Measurements from ENCODE around the gene EIF3J. TPM values are rescaled to one million over a fixed set of nuclear protein-coding genes. Genes with fewer than 3 reads are reported as not detected.
"Not testable (repeated sequence)": the region's sequence is repeated elsewhere in the genome, so short reads cannot be mapped to it uniquely, and the experiment has no call there.

Gene EIF3J
- total RNA-seq, 2 donors from 2014 or later = 64.5 to 80.5 TPM

DNA sequence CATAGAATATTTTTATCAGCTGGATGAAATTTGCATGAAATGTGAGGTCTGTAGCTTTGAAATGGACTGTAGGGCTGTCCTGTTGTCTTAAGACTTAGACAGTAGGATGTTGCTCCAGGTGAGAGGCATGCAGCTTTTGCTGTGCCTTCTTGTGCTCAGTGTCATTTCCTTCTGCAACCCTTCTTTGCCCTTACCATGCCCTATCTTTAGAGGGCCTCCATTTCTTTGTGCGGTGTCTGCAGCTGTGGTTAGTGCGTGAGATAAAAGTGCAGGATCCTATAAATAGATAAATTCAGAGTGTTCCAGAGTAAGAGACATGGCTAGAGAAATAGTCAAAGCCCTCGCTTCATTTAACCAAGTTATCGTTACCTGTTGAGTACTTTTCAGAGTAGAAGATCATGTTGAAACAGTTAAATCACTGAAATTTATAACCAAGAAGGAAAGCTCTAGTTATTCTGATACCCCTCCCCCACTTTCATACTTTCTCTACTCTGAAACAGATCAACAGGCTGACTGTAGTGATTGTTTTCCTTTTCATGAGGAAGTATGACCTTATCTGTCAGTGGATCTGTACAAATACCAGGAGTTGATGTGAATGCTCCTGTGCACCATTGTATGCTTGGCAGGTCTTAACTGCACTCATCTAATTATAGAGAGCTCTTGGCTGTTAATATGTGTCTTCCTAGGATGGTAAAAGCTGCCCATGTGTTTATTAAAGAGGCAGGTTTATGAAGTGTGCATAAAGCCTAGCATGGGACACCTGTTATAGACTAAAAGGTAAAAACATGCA, 18.2 kb downstream of the EIF3J start:
- Histone ChIP-seq H3K9ac (ENCODE audit: low read depth in 2 of 2, low read length in 2 of 2) (no peak overlapping the region), H3K36me3 (peaks cover 26% of the 10 kb centered on the region), H3K27ac (no peak overlapping the region), H3K27me3 (no peaks in the 10 kb centered on the region), H3K9me3 (no peaks in the 10 kb centered on the region), H3K4me3 (no peak overlapping the region), H3K4me1 (no peaks in the 10 kb centered on the region)
- DNase-seq = no peak
- TF ChIP-seq, protein P1, sequence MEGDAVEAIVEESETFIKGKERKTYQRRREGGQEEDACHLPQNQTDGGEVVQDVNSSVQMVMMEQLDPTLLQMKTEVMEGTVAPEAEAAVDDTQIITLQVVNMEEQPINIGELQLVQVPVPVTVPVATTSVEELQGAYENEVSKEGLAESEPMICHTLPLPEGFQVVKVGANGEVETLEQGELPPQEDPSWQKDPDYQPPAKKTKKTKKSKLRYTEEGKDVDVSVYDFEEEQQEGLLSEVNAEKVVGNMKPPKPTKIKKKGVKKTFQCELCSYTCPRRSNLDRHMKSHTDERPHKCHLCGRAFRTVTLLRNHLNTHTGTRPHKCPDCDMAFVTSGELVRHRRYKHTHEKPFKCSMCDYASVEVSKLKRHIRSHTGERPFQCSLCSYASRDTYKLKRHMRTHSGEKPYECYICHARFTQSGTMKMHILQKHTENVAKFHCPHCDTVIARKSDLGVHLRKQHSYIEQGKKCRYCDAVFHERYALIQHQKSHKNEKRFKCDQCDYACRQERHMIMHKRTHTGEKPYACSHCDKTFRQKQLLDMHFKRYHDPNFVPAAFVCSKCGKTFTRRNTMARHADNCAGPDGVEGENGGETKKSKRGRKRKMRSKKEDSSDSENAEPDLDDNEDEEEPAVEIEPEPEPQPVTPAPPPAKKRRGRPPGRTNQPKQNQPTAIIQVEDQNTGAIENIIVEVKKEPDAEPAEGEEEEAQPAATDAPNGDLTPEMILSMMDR (IDR thresholded peaks at IDR 0.05) = no peak
- intact Hi-C loops (cut with DNase I) = no loop called here

- H3K4me1 ChIP-seq; H3K9me3 ChIP-seq; H3K9ac ChIP-seq (ENCODE audit: low read depth in 2 of 2, low read length in 2 of 2); H3K27ac ChIP-seq; H3K4me3 ChIP-seq; H3K27me3 ChIP-seq; intact Hi-C loops (cut with DNase I); DNase-seq: not testable (repeated sequence)
- H3K36me3 ChIP-seq = peaks cover 52% of the 10 kb centered on the region
Observed at GRCh38 chr15:44560926-44561325, 24.0 kb downstream of the EIF3J start.

DNA sequence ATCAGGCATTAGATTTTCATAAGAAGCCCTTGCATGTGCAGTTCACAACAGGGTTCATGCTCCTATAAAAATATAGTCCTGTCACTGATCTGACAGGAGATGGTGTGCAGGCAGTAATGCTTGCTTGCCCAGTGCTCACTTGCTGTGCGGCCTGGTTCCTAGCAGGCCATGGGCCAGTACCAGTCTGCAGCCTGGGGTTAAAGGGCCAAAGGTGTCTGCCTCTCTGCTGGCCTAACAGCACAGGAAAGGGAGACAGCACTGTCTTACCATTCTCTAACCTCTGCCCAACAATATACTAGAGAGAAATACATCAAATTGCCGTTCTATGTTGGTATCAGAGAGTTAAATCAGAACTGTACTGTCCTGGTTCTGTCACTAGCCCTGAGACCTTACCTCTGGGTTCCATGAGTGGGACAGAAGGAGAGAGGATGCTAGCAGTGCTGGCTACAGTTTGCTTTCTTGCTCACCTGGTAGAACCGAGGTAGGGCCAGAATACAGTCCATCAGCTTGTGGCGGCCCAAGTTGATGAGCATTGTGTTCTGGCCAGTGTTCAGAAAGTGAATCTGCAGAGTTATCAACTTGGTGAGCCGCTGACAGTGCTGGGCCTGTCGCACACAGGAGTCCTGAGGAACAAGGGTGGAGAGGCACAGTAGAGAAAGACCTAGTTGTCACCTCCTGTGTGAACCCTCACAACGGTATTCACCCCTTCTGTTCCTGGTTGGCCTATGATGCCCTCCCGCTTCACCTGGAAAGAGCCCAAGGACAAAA, 28.6 kb downstream of the EIF3J start:
- intact Hi-C loops (cut with DNase I) = no loop called here
- Histone ChIP-seq H3K4me1 (no peaks in the 10 kb centered on the region), H3K9me3 (no peaks in the 10 kb centered on the region), H3K27ac (no peak overlapping the region), H3K4me3 (no peak overlapping the region), H3K27me3 (no peaks in the 10 kb centered on the region), H3K36me3 (peaks cover 46% of the 10 kb centered on the region), H3K9ac (ENCODE audit: low read depth in 2 of 2, low read length in 2 of 2) (no peak overlapping the region)
- TF ChIP-seq, protein P1 (IDR thresholded peaks at IDR 0.05) = no peak
- DNase-seq = no peak

DNA sequence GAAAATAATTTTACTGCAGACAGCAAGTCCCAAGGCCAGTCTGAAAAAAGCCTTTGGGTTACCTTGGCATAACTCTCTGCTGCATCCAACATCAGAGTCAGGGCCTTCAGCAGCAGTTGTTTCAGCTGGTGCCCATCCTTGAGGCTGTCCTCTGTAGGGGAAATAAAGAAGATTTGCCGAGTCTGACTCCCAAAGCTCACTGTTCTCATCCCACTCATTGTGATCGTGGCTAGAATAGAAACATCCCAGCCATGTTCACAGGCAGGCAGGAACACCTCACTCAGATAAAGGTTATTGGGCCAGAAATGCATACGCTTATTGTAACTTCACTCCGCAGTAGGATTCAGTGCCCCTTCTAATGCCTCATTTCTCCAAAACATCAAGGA, 29.2 kb downstream of the EIF3J start:
- H3K9ac ChIP-seq (ENCODE audit: low read depth in 2 of 2, low read length in 2 of 2) = no peak overlapping the region
- H3K27ac ChIP-seq = no peak overlapping the region
- intact Hi-C loops (cut with DNase I) = no loop called here
- H3K4me3 ChIP-seq = no peak overlapping the region
- peaks cover 43% of the 10 kb centered on the region for H3K36me3 ChIP-seq
- no peak for DNase-seq
- TF ChIP-seq, protein P1 (IDR thresholded peaks at IDR 0.05) = no peak
- H3K4me1 ChIP-seq = no peaks in the 10 kb centered on the region
- no peaks in the 10 kb centered on the region for H3K27me3 ChIP-seq
- no peaks in the 10 kb centered on the region for H3K9me3 ChIP-seq

DNA sequence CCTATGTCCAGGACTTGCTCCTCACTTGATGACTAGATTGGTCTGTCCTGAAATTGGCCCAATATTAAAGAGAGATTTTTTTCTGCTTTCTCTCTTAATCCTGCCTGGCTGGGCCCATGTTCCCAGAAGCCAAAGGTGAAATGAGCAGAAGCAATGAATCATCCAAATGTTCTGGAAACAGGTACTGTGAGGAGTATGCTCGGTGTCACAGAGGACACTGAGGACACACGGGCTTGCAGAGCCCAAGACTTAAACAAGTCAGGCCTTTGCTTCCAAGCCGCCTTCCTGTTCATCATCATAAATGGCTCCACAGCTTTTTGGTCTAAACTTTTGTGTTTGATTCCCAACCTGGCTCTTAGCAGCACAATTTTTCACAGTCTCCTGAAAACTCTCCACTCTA, 31.4 kb downstream of the EIF3J start:
- H3K9ac ChIP-seq (ENCODE audit: low read depth in 2 of 2, low read length in 2 of 2) = no peak overlapping the region
- peaks cover 33% of the 10 kb centered on the region for H3K36me3 ChIP-seq
- DNase-seq = no peak
- intact Hi-C loops (cut with DNase I) = no loop called here
- H3K4me1 ChIP-seq = no peaks in the 10 kb centered on the region
- H3K27ac ChIP-seq = no peak overlapping the region
- H3K27me3 ChIP-seq = no peaks in the 10 kb centered on the region
- no peak overlapping the region for H3K4me3 ChIP-seq
- no peaks in the 10 kb centered on the region for H3K9me3 ChIP-seq
- TF ChIP-seq, protein P1 (IDR thresholded peaks at IDR 0.05) = no peak

DNA sequence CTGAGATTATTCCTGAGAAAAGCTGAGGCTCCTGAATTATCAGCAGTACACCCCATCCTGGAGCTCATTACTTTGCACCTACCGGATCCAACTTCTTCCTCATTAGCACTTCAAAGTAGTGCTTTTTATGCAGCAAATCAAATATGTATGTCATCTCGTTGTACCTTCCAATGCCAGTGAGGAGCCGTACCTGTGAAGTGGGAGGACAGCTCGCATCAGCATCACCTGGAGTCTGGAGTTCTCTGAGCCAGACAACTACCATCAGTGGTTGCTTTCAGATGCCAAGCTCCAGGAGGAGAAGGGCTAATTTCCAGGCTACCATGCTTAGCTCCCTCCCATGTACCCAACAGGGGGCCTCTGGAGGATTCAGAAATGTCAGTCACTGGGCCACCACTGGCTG, 32.4 kb downstream of the EIF3J start:
- Histone ChIP-seq H3K36me3 (peaks cover 25% of the 10 kb centered on the region), H3K4me3 (no peak overlapping the region), H3K27me3 (no peaks in the 10 kb centered on the region), H3K4me1 (no peaks in the 10 kb centered on the region), H3K9ac (ENCODE audit: low read depth in 2 of 2, low read length in 2 of 2) (no peak overlapping the region), H3K27ac (no peak overlapping the region), H3K9me3 (no peaks in the 10 kb centered on the region)
- intact Hi-C loops (cut with DNase I) = no loop called here
- TF ChIP-seq, protein P1 (IDR thresholded peaks at IDR 0.05) = no peak
- no peak for DNase-seq
